HepG2 (cell line): Measurements from ENCODE around the gene MED25. TPM values are rescaled to one million over a fixed set of nuclear protein-coding genes. Genes with fewer than 3 reads are reported as not detected.

Experiments
- ADNP ChIP-seq: sonication (generic); formaldehyde crosslinking; IDR thresholded peaks from 2 replicates; pipeline ENCODE4 v1.4.0; 2020; ENCODE audit warnings: missing genetic modification reagents
- CSRNP2 ChIP-seq: sonication (generic); formaldehyde crosslinking; conservative IDR thresholded peaks from 2 replicates; pipeline ENCODE4 v1.8.0; 2022; ENCODE audit warnings: low read depth, missing genetic modification reagents
- EHMT2 ChIP-seq: fragments of 200-600 bp; sonication (generic); IDR thresholded peaks from 2 replicates; pipeline ENCODE4 v1.7.0; 2017; ENCODE audit warnings: antibody characterized with exemption, low read depth, low read length, borderline replicate concordance
- EZH2 ChIP-seq: conservative IDR thresholded peaks from 2 replicates; pipeline ENCODE4 v1.6.1; 2012; ENCODE audit warnings: mild to moderate bottlenecking, low read depth, low read length, moderate library complexity
- FIP1L1 ChIP-seq: fragments of 200-400 bp; formaldehyde crosslinking; IDR thresholded peaks from 2 replicates; pipeline ENCODE4 v1.6.1; 2018; ENCODE audit warnings: low read depth, mild to moderate bottlenecking, low read length, moderate library complexity, borderline replicate concordance; ENCODE audit not compliant: insufficient read depth
- FOXC1 ChIP-seq: sonication (generic); formaldehyde crosslinking; IDR thresholded peaks from 2 replicates; pipeline ENCODE4 v1.8.0; 2022; ENCODE audit warnings: mild to moderate bottlenecking, missing genetic modification reagents, borderline replicate concordance
- HNRNPH1 ChIP-seq: fragments of 200-400 bp; formaldehyde crosslinking; optimal IDR thresholded peaks from 2 replicates; pipeline ENCODE3; 2017; ENCODE audit warnings: mild to moderate bottlenecking, low read depth, low read length
- MEF2D ChIP-seq: sonication (generic); formaldehyde crosslinking; IDR thresholded peaks from 2 replicates; pipeline ENCODE4 v1.5.1; 2020; ENCODE audit warnings: mild to moderate bottlenecking, missing genetic modification reagents
- PHF21A ChIP-seq: sonication (generic); formaldehyde crosslinking; IDR thresholded peaks from 2 replicates; pipeline ENCODE4 v1.5.0; 2020; ENCODE audit warnings: mild to moderate bottlenecking, missing genetic modification reagents
- RBAK ChIP-seq: sonication (generic); formaldehyde crosslinking; IDR thresholded peaks from 2 replicates; pipeline ENCODE4 v1.5.1; 2020; ENCODE audit warnings: mild to moderate bottlenecking, missing genetic modification reagents
- TCF7L2 ChIP-seq: IDR thresholded peaks from 2 replicates; pipeline ENCODE4 v1.6.1; 2011; ENCODE audit warnings: mild to moderate bottlenecking, low read depth, low read length, moderate library complexity
- ZKSCAN8 ChIP-seq: IDR thresholded peaks from 2 replicates; pipeline ENCODE4 v1.6.1; 2016; ENCODE audit warnings: borderline replicate concordance, missing genetic modification reagents, missing compliant biosample characterization
- ZNF20 ChIP-seq: sonication (generic); formaldehyde crosslinking; IDR thresholded peaks from 2 replicates; pipeline ENCODE4 v1.4.0; 2020; ENCODE audit warnings: mild to moderate bottlenecking, moderate library complexity, missing genetic modification reagents
- ZNF317 ChIP-seq: sonication (generic); formaldehyde crosslinking; IDR thresholded peaks from 2 replicates; pipeline ENCODE4 v1.5.0; 2020; ENCODE audit warnings: mild to moderate bottlenecking, missing genetic modification reagents
- ZNF326 ChIP-seq: sonication (generic); formaldehyde crosslinking; IDR thresholded peaks from 2 replicates; pipeline ENCODE4 v1.4.0; 2020; ENCODE audit warnings: missing genetic modification reagents, borderline replicate concordance
- ZNF33A ChIP-seq: sonication (generic); formaldehyde crosslinking; IDR thresholded peaks from 2 replicates; pipeline ENCODE4 v1.5.1; 2020; ENCODE audit warnings: missing genetic modification reagents, mild to moderate bottlenecking, moderate library complexity, borderline replicate concordance
- ZNF33B ChIP-seq: sonication (generic); formaldehyde crosslinking; IDR thresholded peaks from 2 replicates; pipeline ENCODE4 v1.5.1; 2020; ENCODE audit warnings: mild to moderate bottlenecking, missing genetic modification reagents
- ZNF354B ChIP-seq: sonication (generic); formaldehyde crosslinking; IDR thresholded peaks from 2 replicates; pipeline ENCODE4 v1.8.0; 2022; ENCODE audit warnings: mild to moderate bottlenecking, missing genetic modification reagents
- ZNF577 ChIP-seq: sonication (generic); formaldehyde crosslinking; IDR thresholded peaks from 2 replicates; pipeline ENCODE4 v1.4.0; 2020; ENCODE audit warnings: mild to moderate bottlenecking, low read depth, missing genetic modification reagents, borderline replicate concordance
- ZNF709 ChIP-seq: sonication (generic); formaldehyde crosslinking; IDR thresholded peaks from 2 replicates; pipeline ENCODE4 v1.5.0; 2020; ENCODE audit warnings: mild to moderate bottlenecking, missing genetic modification reagents
- ZNF740 ChIP-seq: sonication (generic); formaldehyde crosslinking; IDR thresholded peaks from 2 replicates; pipeline ENCODE4 v1.4.0; 2020; ENCODE audit warnings: missing genetic modification reagents
- ZNF770 ChIP-seq: sonication (generic); formaldehyde crosslinking; IDR thresholded peaks from 2 replicates; pipeline ENCODE4 v1.5.0; 2020; ENCODE audit warnings: mild to moderate bottlenecking, missing genetic modification reagents
- ZNF788 ChIP-seq: sonication (generic); formaldehyde crosslinking; IDR thresholded peaks from 2 replicates; pipeline ENCODE4 v1.5.0; 2020; ENCODE audit warnings: mild to moderate bottlenecking, missing genetic modification reagents, borderline replicate concordance
- ZNF790 ChIP-seq: sonication (generic); formaldehyde crosslinking; IDR thresholded peaks from 2 replicates; pipeline ENCODE4 v1.8.0; 2022; ENCODE audit warnings: missing genetic modification reagents, mild to moderate bottlenecking, borderline replicate concordance
- polyA plus RNA-seq, 8 experiments: library from polyadenylated mRNA; depleted of rRNA in 3 of 8; stranded (reverse) in 7 of 8; unstranded in 1 of 8; fragments of >200 nt; fragmentation: Illumina TruSeq in 4 of 8; extraction: Trizol in 4 of 8; gene quantifications; 2 replicates each; pipeline versions ENCODE4 v1.2.1 to v1.2.3, GENCODE V29; 2011 to 2016; ENCODE audit warnings: low read depth in 4 of 8, missing spikeins in 1 of 8, mixed read lengths in 1 of 8; ENCODE audit not compliant: insufficient read depth in 1 of 8
- total RNA-seq, 5 experiments: library from RNA; depleted of rRNA; stranded (reverse); fragments of >200 nt; fragmentation: Illumina TruSeq; extraction: Trizol; gene quantifications; 2 replicates each; pipeline ENCODE4 v1.2.3, GENCODE V29; 2016; ENCODE audit warnings: low read depth in 1 of 5
- TF ChIP-seq, protein P1 (sequence below): sonication (generic); formaldehyde crosslinking; IDR thresholded peaks from 2 replicates; pipeline ENCODE4 v1.5.0; 2020; ENCODE audit warnings: mild to moderate bottlenecking, low read depth, missing genetic modification reagents, borderline replicate concordance

The MED25 gene
- total and polyA plus RNA-seq, 2 of the 13 experiments (the other 11 are each of a cell fraction or from before 2014, with no cell fraction given) = 11.1 to 15.1 TPM

DNA sequence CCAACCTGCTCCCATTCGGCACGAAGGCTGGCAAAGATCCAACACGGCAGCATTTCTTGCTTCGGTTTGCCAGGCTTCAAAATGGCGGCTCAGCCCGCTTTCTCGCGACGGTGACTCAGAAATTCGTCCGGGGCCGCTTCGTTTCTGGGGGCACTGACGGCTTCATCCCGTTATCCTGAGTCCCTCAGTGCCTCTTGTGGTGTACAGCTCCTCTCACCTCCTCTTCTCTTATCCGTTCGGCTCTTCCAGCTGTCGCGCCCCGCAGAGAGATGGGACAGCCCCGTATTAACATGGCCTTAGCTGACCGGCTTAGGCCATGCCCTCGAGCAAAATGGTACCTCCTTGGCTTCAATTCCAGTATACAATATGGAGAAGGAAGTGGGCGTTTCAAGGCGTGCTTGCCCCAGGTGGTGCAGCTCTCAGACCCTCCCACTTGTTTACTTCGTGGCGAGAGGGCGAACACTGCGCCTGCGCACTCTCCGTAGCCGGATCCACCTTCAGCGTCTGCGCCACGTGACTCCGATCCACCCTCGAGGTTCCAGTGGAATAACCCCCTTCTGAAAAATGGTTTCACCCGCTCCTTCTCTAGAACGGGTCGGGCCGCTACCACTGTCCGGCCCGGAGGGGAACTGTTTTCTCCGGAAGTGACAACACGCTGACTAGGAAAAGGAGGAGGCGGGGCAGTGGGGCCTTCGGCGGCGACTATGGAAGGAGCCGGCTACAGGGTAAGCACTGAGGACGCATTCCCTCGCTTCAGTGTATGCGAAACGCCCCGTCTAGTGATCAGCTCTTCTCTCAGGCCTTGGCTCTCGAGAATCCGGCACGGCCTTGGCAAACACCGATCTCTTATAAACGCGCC, 59.2 kb downstream of the MED25 start, which contains the start of the genes AKT1S1 and TBC1D17 (continued):
- TF ChIP-seq ZNF770 (CRISPR knock-in tag) (no peak), FOXC1 (CRISPR knock-in tag) (peak; percentile 40; the same call in 1 of the 2 replicates), ZNF354B (CRISPR knock-in tag) (0 out of 2 replicates have a peak, but pooled peaks have one; percentile 25), ZNF317 (no peak), ZNF740 (CRISPR knock-in tag) (no peak), ZNF790 (CRISPR knock-in tag) (no peak), ZNF709 (CRISPR knock-in tag) (peak; percentile 26; the same call in 1 of the 2 replicates), ZNF577 (CRISPR knock-in tag) (no peak), CSRNP2 (CRISPR knock-in tag) (no peak), ZNF33A (CRISPR knock-in tag) (0 out of 2 replicates have a peak, but pooled peaks have one; percentile 4), PHF21A (CRISPR knock-in tag) (peak; percentile 9; the same call in 1 of the 2 replicates), MEF2D (CRISPR knock-in tag) (peak; percentile 45; the same call in 1 of the 2 replicates), ZNF20 (CRISPR knock-in tag) (no peak), EHMT2 (no peak), RBAK (CRISPR knock-in tag) (no peak), ADNP (CRISPR knock-in tag) (no peak), ZNF33B (CRISPR knock-in tag) (peak; percentile 69; the same call in 1 of the 2 replicates), FIP1L1 (0 out of 2 replicates have a peak, but pooled peaks have one; percentile 30), ZKSCAN8 (CRISPR knock-in tag) (peak; percentile 52; the same call in 1 of the 2 replicates), ZNF788 (CRISPR knock-in tag) (no peak; the same call in 1 of the 2 replicates), TCF7L2 (no peak), ZNF326 (CRISPR knock-in tag) (no peak), HNRNPH1 (peak; percentile 35), EZH2 (no peak)
- TF ChIP-seq, protein P1, sequence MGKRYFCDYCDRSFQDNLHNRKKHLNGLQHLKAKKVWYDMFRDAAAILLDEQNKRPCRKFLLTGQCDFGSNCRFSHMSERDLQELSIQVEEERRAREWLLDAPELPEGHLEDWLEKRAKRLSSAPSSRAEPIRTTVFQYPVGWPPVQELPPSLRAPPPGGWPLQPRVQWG (CRISPR knock-in tag) = no peak
